ENCODE measurements around the gene PARD6A.
A peak's percentile ranks its signal among the peaks of the same experiment; 100 is the strongest.

PARD6A gene

DNA sequence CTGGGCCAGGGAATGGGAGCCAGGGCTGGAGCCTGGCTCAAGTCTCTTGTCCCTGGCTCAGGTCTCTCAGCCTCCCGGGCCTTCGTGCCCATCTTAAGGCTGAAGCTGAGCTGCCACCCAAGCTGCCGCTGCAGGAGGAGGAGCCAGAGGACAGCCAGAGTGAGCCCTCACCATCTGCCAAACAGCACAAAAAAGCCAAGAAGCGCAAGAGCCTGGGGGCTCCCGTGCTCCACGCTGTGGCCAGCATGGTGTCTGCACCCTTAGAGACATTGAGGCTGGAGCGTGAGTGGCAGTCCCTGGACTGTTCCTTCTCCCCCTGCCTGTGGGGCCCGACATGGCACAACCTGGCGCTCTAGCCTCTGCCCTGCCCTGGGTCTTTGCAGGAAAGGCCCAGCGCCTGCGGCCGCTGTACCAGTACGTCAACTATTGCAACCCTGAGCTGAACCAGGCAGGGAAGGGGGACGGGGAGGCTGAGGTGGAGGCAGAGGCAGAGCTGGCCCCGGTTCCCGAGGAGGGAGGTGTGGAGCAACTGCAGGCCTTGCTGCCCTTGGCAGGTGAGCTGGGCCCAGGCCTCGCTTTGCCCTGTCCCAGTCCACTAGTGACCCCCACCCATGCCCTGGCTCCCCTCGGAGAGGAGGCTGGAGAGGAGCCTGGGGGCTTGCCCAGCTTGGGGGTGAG, 7.2 kb downstream of the PARD6A start:
- H3K4me3 ChIP-seq (ENCODE audit: low read length), result peak overlapping the region; percentile 64
- TF ChIP-seq, protein P1, sequence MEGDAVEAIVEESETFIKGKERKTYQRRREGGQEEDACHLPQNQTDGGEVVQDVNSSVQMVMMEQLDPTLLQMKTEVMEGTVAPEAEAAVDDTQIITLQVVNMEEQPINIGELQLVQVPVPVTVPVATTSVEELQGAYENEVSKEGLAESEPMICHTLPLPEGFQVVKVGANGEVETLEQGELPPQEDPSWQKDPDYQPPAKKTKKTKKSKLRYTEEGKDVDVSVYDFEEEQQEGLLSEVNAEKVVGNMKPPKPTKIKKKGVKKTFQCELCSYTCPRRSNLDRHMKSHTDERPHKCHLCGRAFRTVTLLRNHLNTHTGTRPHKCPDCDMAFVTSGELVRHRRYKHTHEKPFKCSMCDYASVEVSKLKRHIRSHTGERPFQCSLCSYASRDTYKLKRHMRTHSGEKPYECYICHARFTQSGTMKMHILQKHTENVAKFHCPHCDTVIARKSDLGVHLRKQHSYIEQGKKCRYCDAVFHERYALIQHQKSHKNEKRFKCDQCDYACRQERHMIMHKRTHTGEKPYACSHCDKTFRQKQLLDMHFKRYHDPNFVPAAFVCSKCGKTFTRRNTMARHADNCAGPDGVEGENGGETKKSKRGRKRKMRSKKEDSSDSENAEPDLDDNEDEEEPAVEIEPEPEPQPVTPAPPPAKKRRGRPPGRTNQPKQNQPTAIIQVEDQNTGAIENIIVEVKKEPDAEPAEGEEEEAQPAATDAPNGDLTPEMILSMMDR (conservative IDR thresholded peaks at IDR 0.05; ENCODE audit: low read length), result peak; percentile 92
- DNase-seq (ENCODE audit: low read depth), result peak; percentile 93

DNA sequence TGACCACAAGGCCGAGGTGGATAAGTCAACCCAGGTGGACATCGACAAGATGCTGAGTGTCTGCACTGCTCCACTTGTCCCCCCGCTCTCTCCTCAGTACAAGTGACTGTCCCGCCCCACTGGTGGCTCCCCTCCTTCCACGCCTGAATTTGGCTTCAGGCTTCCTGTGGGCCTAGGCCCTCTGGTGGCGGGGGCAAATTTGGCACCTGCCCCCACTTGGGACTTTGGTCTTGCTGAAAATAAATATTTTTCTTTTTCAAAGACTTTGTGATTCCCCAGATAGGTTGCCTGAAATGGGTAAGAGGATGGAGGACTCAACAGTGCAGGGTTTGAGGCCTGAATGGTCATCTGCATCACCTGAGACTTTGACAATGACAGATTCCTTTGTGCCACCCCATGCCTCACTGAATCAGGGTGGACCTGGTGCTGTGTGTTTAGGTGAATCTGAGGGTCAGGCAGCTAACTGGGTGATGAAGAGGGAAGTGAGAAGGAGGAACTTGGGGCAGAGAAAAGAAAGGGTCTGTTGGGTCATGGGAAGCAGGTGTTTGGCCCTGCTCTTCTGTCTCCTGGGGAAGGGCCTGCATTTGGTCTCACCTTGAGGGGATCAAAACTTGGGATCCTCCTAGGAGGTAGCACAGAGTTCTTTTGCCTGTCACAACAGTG, 7.9 kb downstream of the PARD6A start:
- no peak overlapping the region for H3K4me3 ChIP-seq (ENCODE audit: low read length)
- DNase-seq (ENCODE audit: low read depth), result no peak
- TF ChIP-seq, protein P1 (conservative IDR thresholded peaks at IDR 0.05; ENCODE audit: low read length), result peak; percentile 9; the same call in 1 of the 2 replicates

DNA sequence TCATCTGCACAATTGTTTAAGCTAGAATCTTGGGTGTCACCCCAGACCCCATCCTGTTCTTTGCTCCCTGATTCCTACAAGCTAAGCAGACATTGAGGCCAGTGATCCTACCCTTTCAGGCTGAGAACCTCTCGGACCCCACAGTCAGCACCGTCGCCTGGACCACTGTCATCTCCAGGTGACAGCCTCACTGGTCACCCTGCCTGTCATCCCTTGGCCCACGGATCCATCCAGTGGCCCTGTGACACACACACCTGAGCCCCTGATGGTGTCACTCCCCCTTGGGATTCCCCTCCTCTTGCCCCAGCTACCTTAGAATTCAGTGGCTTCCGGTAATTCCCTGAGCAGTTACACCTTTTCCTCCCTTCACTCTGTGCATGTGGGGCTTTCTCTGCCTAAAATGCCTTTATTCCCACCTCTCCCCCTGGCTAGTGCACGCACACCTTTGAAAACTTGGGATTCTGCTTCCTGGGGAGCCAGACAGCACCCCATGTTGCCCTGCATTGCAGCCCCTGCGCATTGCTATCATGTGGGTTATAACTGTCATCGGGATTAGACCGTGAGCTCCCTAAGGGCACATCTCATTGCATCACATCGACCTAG, 8.8 kb downstream of the PARD6A start:
- TF ChIP-seq, protein P1 (conservative IDR thresholded peaks at IDR 0.05; ENCODE audit: low read length), result no peak

GRCh38 chr16:67672306-67672705, 11.5 kb downstream of the PARD6A start:
- DNase-seq (ENCODE audit: low read depth), result no peak
- no peak overlapping the region for H3K4me3 ChIP-seq (ENCODE audit: low read length)
- TF ChIP-seq, protein P1 (conservative IDR thresholded peaks at IDR 0.05; ENCODE audit: low read length), result no peak

More for the DNA sequence above, 8.8 kb downstream of the PARD6A start:
- no peak for DNase-seq (ENCODE audit: low read depth)
- H3K4me3 ChIP-seq (ENCODE audit: low read length), result no peak overlapping the region

DNA sequence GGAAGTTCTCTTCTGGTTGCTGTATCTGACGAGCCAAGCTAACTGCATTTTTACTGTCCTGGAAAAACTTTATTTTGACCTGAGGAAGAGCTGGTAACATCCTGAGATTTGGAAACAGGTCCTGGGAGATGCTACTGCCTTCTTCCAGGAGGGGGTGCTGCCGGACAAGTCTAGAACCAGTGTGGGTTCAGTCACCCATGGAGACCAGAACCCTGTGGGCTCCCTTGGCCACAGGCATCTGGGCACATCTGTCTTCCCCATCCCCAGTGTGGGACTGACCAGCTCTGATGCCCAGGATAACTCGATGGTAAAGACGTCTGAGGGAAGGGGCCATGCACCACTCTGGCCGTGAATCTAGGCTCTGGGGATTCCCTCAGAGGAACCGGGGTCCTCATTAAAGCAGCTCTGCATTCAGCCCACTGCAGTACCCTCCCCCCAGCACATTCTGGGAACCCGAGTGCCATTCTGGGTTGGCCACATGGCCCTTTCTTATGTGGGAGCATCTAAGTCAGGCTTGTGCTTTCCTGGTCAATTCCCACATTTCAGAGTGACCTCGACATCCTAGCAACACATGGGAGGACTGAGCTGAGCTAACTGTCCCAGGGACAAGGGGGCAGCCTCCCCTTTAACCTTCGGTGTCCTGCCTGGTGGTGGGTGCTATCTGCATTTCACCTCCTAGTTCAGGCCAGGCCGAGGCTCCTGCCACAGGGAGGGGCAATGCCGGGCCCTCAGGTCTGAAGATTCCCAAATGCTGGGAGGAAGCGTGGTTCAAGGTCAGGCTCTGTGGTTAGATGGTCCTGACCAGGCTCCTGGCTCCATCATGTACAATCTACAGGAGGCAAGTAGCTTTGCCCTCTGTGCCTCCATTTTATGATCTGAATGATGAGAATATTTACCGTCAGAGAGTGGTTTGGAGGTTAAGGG, 12.2 kb downstream of the PARD6A start:
- peak; percentile 86 for DNase-seq (ENCODE audit: low read depth)
- no peak overlapping the region for H3K4me3 ChIP-seq (ENCODE audit: low read length)
- TF ChIP-seq, protein P1 (conservative IDR thresholded peaks at IDR 0.05; ENCODE audit: low read length), result peak; percentile 89

- no peak overlapping the region for H3K4me3 ChIP-seq (ENCODE audit: low read length)
- TF ChIP-seq, protein P1 (conservative IDR thresholded peaks at IDR 0.05; ENCODE audit: low read length), result no peak
- no peak for DNase-seq (ENCODE audit: low read depth)
These were observed 13.2 kb downstream of the PARD6A start for GRCh38 chr16:67673712-67674580.
